DMS79 treated with DMSO at 0.1 percent for 48 hours (cell line): ENCODE measurements around the gene HDGFL1.

Experiments used
- DNase-seq: peaks from one replicate; lab custom pipeline; 2025; lab: John Stamatoyannopoulos, UW

The HDGFL1 gene

GRCh38 chr6:22590423-22590822 lies 21.1 kb downstream of the HDGFL1 start:
- DNase-seq, result no peak

DNA sequence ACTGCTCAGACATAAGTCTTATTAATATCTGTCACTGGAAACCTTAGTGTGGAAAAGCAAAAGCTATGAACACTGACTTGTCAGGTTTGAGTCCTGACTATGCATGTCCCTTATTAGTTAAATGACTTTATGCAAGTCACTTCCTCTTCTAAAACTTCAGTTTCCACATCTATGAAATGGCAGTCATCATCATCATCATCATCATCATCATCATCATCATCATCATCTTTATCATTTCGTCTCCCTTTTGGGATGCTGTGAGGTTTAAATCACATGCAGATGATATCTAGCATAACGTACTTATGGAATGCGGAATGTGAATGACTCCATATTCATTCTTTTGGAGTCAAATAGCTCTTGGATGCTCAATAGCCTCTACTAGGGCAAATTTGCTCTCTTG lies 24.5 kb downstream of the HDGFL1 start:
- DNase-seq, result no peak

DNA sequence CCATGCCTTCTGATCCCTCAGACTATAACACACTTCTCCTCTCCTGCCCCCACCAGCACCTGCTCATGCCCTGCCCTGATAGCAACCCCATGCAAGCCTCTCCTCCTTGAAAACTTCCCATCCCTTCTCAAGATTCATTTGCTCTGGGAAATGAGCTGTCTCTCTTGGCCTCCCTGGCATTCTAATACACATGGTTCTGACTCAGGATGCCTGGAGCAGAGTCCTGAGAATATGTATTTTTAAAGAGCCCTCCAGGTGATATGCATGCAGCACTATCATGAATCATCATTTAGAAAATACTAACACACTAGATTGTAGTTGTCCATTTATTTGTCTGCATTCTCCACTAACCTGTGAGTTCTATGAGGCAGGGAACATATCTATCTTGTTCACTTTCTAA lies 26.6 kb downstream of the HDGFL1 start:
- no peak for DNase-seq

GRCh38 chr6:22598339-22598738 lies 29.0 kb downstream of the HDGFL1 start:
- DNase-seq, result no peak

- DNase-seq, result no peak
Measured at GRCh38 chr6:22600059-22600458, 30.7 kb downstream of the HDGFL1 start.

- DNase-seq, result no peak
Measured at GRCh38 chr6:22601984-22602383, 32.6 kb downstream of the HDGFL1 start.

DNA sequence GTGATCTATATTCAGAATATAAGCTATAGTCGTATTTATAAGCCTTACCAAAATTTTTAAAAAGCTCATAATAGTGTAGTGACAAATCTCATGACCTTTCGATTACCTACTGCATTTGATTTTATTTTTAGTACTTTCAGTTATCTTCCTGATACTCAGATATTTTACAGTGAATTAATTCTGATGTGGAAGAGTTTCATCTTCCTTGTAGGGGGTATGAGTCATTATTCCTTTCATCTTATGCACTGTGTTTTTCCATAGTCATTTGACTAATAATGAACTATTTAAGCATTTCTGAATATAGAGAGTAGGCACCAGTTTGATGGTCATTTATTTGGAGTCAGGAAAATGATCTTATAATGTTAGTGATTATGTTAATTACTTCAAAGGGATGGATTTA lies 36.4 kb downstream of the HDGFL1 start:
- DNase-seq, result no peak

- no peak for DNase-seq
Measured at GRCh38 chr6:22610127-22610526, 40.8 kb downstream of the HDGFL1 start.

GRCh38 chr6:22612236-22612635 lies 42.9 kb downstream of the HDGFL1 start:
- no peak for DNase-seq

DNA sequence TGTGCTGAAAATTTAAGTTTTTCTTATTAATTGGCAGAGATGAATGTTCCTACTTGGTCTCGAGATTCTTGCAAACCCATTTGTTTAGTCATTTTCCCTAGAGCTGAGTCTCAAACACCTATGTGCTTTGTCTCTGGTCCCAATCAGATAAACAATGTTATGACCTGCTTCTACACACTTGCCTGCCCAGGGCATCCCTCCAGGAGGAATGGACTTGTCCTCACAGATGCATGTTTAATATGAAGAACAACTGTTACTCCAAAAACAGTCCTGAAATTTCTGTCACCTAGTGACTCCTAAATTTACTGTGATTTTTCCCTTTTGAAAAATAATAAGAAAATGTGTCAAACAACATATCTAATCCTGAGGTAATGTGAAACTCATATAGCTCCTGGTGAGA lies 43.7 kb downstream of the HDGFL1 start:
- no peak for DNase-seq

- DNase-seq, result no peak
Measured at GRCh38 chr6:22613695-22614094, 44.3 kb downstream of the HDGFL1 start.

GRCh38 chr6:22614547-22614946 lies 45.2 kb downstream of the HDGFL1 start:
- no peak for DNase-seq

DNA sequence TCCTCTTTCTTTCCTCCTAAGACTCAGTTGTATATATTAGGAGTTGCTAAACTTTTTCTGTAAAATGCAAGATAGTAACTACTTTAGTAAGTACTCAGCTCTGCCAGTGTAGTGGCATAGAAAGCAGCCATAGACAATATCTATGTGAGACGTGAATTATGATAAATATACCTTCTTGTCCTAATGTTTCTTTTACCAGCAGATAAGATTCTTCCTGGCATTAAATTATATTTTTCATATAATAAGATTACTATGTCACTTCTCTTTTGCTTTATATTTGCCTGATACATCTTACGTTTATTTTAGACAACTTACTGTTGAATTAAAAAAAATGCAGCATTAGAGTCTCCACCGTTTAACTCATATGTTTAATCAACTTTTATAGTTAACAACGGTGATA lies 51.7 kb downstream of the HDGFL1 start:
- no peak for DNase-seq
